Activated naive CD8-positive, alpha-beta T cell treated with anti-CD3 and anti-CD28 coated beads for 36 hours (primary cell): ENCODE measurements around the gene FAM83C. TPM values are rescaled to one million over a fixed set of nuclear protein-coding genes. Genes with fewer than 3 reads are reported as not detected.
A peak's percentile ranks its signal among the peaks of the same experiment; 100 is the strongest.

Experiments
- DNase-seq: peaks from one replicate; pipeline ENCODE4 v3.0.0; 2021
- H3K27ac Mint-ChIP-seq: one replicate; pipeline ENCODE4 v1.8.0; 2022; ENCODE audit warnings: mild to moderate bottlenecking, moderate library complexity, mixed read lengths
- H3K27me3 Mint-ChIP-seq: one replicate; pipeline ENCODE4 v1.8.0; 2022; ENCODE audit warnings: mild to moderate bottlenecking, mixed read lengths
- H3K36me3 Mint-ChIP-seq: one replicate; pipeline ENCODE4 v1.8.0; 2021; ENCODE audit warnings: mild to moderate bottlenecking, mixed read lengths
- H3K4me1 Mint-ChIP-seq: one replicate; pipeline ENCODE4 v1.8.0; 2021; ENCODE audit warnings: mixed read lengths
- H3K4me3 Mint-ChIP-seq: one replicate; pipeline ENCODE4 v1.8.0; 2022; ENCODE audit warnings: mild to moderate bottlenecking, moderate library complexity, mixed read lengths
- H3K9me3 Mint-ChIP-seq: one replicate; pipeline ENCODE4 v1.8.0; 2022; ENCODE audit warnings: mixed read lengths
- total RNA-seq, 2 experiments: library from RNA; stranded (reverse); gene quantifications; one replicate each; pipeline ENCODE4 v1.2.3, GENCODE V29; 2021

Gene FAM83C
- total RNA-seq, 2 experiments from 2014 or later, result not detected

DNA sequence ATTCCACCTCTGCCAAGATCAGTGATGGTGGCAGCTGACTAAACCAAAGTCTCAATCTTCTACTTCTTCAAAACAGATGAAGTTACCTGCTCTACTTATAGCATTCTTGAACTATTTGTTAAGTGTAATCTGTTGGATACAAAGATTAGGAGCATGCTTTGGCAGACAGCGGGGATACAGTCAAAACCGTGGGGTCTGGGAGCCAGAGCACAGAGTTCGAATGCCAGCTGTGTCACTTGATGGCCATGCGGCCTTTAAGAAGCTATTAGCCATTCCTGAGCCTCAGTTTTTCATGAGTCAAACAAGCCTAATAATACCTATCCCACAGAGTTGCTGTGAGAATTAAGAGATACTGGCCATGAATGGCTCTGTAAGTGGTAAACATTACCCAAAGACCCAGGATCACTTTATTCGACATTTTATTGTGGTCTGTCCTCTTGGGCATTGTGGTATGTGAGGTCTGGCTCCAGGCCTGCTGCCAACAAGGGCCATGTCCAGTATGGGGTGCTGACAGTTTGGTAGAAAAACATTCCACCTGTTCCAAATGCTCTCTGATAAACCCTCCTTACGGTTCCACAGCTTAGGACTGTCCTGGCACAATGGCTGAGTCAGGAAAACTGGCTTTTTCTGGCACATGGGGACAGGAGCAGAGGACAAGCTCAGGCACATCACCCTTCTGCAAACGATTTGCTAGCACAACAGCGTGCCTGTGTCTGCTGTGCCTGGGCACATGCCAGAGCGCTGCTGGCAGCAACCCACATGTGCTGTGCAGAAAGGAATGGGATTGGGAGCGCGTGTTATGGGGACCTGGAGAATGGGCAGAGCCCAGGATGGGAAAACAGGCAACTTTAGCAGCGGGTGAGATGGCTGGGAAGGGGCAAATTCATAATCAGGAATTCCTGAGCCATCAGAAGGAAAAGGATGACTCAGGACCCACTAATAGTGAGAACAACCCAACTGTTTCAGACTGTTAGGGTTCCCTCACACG is 15.7 kb upstream of the FAM83C start:
- no peaks in the 10 kb centered on the region for H3K27me3 Mint-ChIP-seq
- H3K4me3 Mint-ChIP-seq, result no peak overlapping the region
- peak overlapping the region; percentile 18 for H3K27ac Mint-ChIP-seq
- no peaks in the 10 kb centered on the region for H3K9me3 Mint-ChIP-seq
- DNase-seq, result no peak
- peaks cover 42% of the 10 kb centered on the region for H3K4me1 Mint-ChIP-seq
- H3K36me3 Mint-ChIP-seq, result peaks cover 13% of the 10 kb centered on the region

DNA sequence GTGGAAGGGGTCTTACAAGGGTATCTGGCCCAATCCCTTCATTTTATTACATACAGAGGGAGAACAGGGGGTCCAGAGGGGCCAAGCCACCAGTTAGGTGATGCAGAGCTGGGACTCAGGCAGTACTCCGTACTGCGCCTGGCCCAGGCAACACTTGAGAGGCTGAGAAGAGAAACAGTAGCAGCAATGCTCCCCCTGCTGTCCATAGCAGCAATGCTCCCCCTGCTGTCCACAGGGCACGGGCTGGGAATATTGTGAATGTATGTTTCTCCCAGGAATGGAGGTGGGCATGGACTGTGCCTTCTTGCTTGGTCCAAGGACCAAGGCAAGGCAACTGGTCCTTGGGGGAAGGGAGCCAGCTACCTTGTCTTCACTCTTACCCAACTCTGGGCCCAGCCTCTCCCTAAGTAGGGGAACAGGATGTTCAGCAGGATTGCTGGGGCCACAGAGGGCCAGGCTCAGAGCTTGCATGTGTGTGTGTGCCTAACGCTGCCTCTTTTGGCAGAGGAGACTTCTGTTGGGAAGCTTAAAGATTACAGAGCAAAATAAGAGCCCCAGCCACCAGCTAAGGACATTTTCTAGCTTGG is 14.8 kb upstream of the FAM83C start:
- Mint-ChIP-seq H3K9me3 (no peaks in the 10 kb centered on the region), H3K36me3 (peaks cover 8% of the 10 kb centered on the region), H3K4me1 (peaks cover 40% of the 10 kb centered on the region), H3K27ac (peak overlapping the region; percentile 92), H3K4me3 (no peak overlapping the region), H3K27me3 (no peaks in the 10 kb centered on the region)
- no peak for DNase-seq

DNA sequence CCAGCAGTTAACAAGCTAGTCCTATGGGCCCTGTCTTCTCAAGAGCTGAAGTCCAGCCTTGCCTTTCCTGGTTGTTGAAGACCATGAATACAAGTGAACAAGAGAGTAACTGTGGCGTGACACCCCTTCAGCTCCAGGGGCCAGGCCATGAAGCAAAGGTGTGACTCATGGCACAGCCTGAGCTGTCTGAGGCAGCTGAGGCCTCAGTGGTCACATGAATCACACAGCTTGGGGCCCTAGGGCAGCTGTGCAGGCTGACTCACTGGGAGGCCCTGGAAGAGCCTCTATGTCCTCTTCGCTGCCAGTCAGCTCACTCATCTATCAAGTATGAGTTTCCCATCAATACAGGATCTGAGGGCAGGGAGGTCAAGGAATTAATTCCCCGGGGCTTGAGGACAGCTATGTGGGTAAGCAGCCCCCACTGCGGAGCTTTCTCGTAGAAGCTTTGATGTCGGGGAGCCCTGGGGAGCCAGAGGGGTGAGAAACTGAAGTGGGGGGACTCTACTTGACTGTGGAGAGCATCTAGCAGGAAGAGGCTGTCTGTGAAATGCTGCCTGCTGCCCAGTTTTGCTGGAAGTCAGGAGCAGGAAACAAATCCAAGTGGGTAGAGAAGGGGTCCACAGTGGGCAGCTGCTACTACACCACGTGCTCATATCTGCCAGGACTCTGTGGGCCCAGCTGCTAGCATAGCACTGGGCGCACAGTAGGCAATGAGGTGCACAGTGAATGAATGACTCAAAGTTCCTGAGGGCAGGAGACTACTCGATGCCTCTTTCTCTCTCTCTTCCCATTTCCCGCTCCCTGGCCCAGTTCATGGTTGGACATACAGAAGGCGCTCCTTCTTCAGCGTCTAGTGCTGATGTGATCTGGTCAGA is 13.7 kb upstream of the FAM83C start:
- Mint-ChIP-seq H3K27me3 (no peaks in the 10 kb centered on the region), H3K4me3 (peak overlapping the region; percentile 56), H3K36me3 (peaks cover 6% of the 10 kb centered on the region), H3K9me3 (no peaks in the 10 kb centered on the region), H3K27ac (peak overlapping the region; percentile 92), H3K4me1 (peaks cover 34% of the 10 kb centered on the region)
- DNase-seq, result peak; percentile 86

DNA sequence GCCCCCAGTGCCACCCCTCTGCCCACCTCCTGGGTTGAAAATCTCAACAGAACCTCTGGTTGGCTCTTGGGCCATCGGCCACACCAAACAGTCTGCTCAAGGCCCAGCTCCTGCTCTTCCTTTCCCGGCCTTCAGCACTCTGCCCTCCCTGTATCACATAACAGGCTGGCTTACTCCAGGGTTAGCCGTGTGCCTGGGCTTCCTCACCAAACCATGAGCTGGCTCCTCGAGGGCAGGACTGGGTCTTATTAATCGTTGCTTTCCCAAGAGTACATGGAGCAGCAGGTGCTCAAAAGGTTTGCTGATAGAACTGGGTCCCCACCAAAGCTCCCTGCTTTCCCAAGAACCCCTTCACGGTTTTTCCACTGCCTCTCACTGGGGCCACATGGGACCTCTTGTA is 12.7 kb upstream of the FAM83C start:
- Mint-ChIP-seq H3K27me3 (no peaks in the 10 kb centered on the region), H3K4me1 (peaks cover 34% of the 10 kb centered on the region), H3K27ac (peak overlapping the region; percentile 92), H3K36me3 (peaks cover 4% of the 10 kb centered on the region), H3K9me3 (no peaks in the 10 kb centered on the region), H3K4me3 (no peak overlapping the region)
- no peak for DNase-seq

DNA sequence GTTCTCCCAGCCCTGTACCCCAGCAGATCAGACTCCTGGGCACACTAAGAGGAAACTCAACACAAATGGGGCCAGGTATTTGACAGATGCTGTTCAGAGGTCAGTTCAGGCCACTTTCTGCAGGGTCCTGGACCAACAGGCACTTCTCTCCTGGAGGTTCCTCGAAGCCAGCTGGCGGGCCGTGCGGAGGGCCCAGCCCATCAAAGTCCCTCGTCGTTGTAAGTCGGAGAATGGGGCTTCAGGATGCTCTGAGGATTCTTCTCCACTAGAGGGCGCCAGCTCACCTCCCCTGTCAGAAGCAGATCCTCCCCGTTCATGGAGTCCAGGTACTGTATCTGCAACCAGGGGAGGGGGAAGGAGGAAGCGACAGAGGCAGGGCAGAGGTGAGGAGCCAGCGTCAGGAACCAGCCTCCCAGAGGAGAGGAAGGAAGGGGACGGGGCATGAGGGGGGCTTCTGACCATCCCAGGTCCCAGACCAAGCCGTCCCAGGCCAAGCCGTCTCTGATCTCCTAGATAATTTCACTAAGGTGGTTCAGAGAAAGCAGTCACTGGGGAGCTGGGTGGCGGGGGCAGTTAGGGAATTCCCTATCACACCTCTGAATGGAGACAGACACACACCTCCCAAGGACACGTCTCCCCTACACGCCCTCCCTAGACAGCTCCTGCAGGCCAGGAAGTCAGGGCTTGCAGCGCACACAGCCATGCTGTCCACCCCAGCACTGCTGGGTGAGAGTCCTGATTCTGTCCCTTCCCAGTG is 11.7 kb upstream of the FAM83C start:
- H3K27me3 Mint-ChIP-seq, result no peaks in the 10 kb centered on the region
- H3K9me3 Mint-ChIP-seq, result no peaks in the 10 kb centered on the region
- peak; percentile 77 for DNase-seq
- H3K4me3 Mint-ChIP-seq, result no peak overlapping the region
- peaks cover 3% of the 10 kb centered on the region for H3K36me3 Mint-ChIP-seq
- H3K4me1 Mint-ChIP-seq, result peaks cover 34% of the 10 kb centered on the region
- H3K27ac Mint-ChIP-seq, result no peak overlapping the region

DNA sequence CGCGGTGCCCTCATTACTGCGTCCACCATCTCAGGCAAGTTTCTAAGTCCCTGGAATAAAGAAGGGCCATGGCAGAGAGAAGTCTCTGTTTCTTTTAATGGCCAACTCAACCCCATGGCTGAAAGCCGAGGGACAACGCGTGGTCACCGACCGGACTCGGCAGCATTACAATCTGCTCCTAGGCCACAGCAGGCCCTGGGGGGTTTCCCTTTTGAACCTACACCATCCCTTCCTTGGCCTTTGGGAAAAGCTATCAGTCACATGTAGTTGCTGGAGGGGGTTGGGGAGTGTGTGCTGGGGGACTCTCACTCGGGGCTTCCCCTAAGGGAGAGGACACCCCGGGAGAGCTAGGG is 11.1 kb upstream of the FAM83C start:
- Mint-ChIP-seq H3K4me3 (no peak overlapping the region), H3K9me3 (no peaks in the 10 kb centered on the region), H3K27me3 (no peaks in the 10 kb centered on the region), H3K36me3 (peaks cover 3% of the 10 kb centered on the region), H3K27ac (no peak overlapping the region), H3K4me1 (peaks cover 34% of the 10 kb centered on the region)
- no peak for DNase-seq

DNA sequence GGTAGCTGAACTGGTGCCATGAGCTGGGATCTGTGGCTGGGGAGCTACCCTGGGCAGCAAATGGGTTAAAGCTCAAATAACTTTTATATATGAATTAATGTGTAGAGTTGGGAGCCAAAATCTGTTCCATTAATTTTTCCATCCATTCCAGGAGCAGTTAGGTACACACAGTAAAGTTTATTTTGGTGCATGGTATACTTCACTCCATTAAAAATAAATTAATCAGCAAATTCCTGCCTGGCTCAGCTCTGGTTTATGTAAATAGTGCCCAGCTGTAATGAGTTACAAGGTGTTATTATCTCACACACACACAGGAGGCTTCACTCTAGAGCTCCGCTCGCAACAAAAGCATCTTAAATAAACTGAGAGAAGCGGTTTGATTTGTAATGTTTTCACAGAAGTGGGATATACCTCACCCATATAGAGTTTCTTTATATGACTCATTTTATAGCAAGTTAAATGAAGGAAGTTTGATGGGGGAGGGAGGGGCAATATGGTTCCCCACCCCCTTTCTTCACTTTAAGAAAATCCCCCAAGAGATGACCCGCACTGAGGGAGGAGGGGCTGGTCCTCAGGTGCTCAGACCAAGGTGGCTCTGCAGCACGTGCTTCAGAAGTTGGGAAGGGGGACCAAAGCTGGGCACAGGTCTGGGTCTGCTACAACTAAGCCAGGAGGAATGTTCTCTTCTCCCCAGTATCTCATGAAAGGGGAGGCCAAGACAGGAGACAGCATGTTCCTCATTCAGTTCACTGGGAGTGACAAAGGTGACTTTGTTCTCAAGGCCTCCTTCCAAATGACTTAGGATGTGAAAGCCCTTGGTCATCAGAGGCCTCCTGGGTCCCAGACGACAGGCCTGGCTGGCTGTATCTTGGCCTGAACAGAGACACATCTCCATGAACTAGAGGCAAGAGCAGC is 10.5 kb upstream of the FAM83C start:
- H3K4me1 Mint-ChIP-seq, result peaks cover 34% of the 10 kb centered on the region
- H3K27ac Mint-ChIP-seq, result no peak overlapping the region
- H3K27me3 Mint-ChIP-seq, result no peaks in the 10 kb centered on the region
- no peak overlapping the region for H3K4me3 Mint-ChIP-seq
- H3K9me3 Mint-ChIP-seq, result no peaks in the 10 kb centered on the region
- peaks cover 3% of the 10 kb centered on the region for H3K36me3 Mint-ChIP-seq
- no peak for DNase-seq

DNA sequence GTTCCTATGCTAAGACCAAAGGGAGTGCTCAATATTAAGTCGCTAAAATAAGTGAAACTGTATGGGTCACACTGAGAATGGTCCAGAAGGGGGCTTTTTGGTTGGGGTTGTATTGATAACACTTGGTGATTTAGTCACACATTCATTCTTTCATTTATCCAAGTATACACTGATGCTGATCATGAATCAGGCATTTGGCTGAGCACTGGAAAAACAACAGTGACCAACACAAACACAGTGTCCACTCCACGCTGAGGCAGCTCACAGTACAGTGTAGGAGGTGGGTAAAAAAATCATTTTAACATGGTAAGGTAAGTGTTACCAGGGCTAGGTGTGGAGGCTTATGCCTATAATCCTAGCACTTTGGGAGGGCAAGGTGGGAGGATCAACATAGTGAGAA is 9.2 kb upstream of the FAM83C start:
- Mint-ChIP-seq H3K4me3 (no peak overlapping the region), H3K36me3 (peaks cover 3% of the 10 kb centered on the region), H3K4me1 (peaks cover 30% of the 10 kb centered on the region), H3K27ac (no peak overlapping the region), H3K9me3 (no peaks in the 10 kb centered on the region), H3K27me3 (no peaks in the 10 kb centered on the region)
- no peak for DNase-seq

DNA sequence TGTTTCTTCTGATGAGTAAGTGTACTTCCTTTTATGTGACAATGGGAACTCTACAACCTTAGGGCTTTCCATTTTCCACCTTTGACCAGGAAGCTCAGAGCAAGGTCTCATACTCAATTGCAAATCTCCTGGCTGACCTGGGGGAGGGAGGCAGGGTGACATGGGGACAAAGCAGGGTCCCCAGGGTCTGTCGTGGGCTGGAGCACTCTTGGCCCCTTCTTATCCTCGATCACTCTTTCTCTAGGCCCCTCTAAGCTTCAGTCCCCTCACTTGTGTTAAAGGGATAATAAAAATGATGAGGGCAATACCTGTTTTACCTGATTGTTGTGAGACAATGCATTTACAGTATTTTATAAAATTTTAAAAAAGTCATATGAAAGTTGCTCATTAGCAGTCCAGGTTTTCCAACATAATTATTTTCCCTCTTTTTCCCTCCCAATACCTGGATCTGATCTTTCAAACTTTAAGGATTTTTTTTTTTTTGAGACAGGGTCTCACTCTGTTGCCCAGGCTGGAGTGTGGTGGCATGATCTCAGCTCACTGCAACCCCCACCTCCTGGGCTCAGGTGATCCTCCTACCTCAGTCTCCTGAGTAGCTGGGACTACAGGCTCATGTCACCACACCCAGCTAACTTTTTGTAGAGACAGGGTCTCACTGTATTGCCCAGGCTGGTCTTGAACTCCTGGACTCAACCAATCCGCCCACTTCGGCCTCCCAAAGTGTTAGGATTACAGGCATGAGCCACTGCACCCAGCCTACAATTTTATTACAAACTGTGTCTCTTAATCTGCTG is 8.4 kb upstream of the FAM83C start:
- Mint-ChIP-seq H3K4me3 (no peak overlapping the region), H3K9me3 (no peaks in the 10 kb centered on the region), H3K27ac (no peak overlapping the region), H3K27me3 (no peaks in the 10 kb centered on the region), H3K4me1 (peaks cover 22% of the 10 kb centered on the region), H3K36me3 (no peaks in the 10 kb centered on the region)
- DNase-seq, result no peak

DNA sequence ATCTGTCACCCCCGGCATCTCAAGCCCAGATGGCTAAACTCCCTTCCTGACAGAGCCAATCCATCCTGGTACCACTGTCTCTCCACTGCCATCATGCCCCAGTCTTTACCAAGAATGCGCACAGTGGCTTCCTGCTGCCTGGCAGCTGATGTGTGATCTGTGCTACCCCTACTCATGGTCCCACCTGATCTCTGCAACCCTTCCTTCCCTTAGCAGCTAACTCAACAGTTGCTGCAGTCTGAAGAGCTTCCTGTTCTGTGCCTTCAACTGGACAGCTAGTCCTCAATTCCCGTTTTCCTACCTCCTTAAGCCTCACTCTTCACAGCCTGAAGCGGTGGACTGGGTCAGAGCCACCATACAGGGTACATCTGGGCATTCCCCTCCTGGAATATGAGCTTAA is 7.6 kb upstream of the FAM83C start:
- Mint-ChIP-seq H3K36me3 (no peaks in the 10 kb centered on the region), H3K27me3 (no peaks in the 10 kb centered on the region), H3K27ac (no peak overlapping the region), H3K4me1 (peaks cover 13% of the 10 kb centered on the region), H3K9me3 (no peaks in the 10 kb centered on the region), H3K4me3 (no peak overlapping the region)
- no peak for DNase-seq

DNA sequence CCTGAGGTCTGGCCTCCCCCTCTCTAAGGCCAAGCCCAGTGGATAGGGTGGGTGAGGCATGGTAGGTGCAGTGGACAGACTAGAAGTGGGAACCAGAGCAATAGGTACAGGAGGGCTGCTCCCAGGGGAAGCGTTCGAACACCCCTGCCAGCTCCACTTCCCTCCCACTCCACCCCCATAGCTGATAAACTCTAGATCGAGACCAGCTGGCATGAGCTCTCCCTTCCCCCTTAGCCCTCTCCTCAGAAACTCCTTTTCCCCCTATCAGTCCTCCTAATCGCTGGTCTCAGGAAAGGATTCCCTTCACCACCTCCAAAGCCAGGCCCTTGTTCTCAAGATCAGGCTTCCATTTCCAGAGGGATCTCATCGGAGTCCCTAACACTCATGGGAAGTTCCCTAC is 6.0 kb upstream of the FAM83C start:
- DNase-seq, result no peak
- Mint-ChIP-seq H3K27me3 (no peaks in the 10 kb centered on the region), H3K4me3 (no peak overlapping the region), H3K36me3 (no peaks in the 10 kb centered on the region), H3K9me3 (no peaks in the 10 kb centered on the region), H3K4me1 (peaks cover 9% of the 10 kb centered on the region), H3K27ac (no peak overlapping the region)

DNA sequence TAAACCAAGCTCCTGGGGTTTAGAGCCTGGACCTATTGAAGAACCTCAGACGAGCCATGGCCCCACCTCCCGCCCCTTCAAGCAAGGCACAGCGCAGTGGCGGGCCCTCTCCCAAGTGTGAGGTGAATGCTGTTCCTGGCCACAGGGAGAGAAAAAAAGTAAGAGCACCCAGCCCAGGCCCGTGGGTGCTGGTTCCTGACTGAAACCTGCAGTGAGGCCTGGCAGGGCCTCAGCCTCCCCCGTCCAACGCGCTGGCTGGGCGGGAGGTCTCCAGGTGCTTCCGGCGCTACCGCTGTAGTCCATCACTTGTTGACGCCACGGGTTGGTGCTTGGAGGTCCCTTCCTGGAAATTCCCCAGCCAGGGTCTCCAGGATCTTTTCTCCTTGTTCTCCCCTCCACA is 5.5 kb upstream of the FAM83C start:
- no peak overlapping the region for H3K4me3 Mint-ChIP-seq
- H3K27ac Mint-ChIP-seq, result no peak overlapping the region
- H3K27me3 Mint-ChIP-seq, result no peaks in the 10 kb centered on the region
- no peak for DNase-seq
- no peaks in the 10 kb centered on the region for H3K9me3 Mint-ChIP-seq
- no peaks in the 10 kb centered on the region for H3K36me3 Mint-ChIP-seq
- H3K4me1 Mint-ChIP-seq, result peaks cover 4% of the 10 kb centered on the region

DNA sequence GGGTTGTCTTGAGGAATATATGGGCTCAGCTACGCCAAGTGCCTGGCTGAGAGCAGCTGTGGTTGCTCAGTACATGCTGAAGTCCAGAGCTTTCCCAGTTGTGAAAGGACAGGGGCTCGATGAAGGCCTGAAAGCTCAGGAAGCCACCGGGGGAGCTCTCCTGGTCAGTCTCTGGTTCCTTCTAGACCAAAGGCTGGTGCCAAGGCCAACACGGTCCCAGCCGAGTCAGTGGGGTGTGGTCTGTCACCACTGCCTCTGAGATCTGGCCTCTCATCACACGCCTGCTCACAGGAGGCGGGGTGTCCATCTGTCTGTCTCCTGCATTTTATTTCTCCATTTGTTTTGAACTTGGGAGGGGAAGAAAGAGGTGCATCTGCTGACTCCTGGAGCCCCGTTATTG is 4.9 kb upstream of the FAM83C start:
- H3K4me1 Mint-ChIP-seq, result no peaks in the 10 kb centered on the region
- H3K27ac Mint-ChIP-seq, result no peak overlapping the region
- no peaks in the 10 kb centered on the region for H3K9me3 Mint-ChIP-seq

More for the DNA sequence above, 4.9 kb upstream of the FAM83C start:
- Mint-ChIP-seq H3K27me3 (no peaks in the 10 kb centered on the region), H3K36me3 (no peaks in the 10 kb centered on the region), H3K4me3 (no peak overlapping the region)
- DNase-seq, result no peak
